GM19468 (cell line): Measurements from ENCODE around the gene RFC1.
"Not testable (repeated sequence)": the region's sequence is repeated elsewhere in the genome, so short reads cannot be mapped to it uniquely, and the experiment has no call there.

Experiments
- ATAC-seq: cut with Tn5 transposase; IDR thresholded peaks from one replicate; pipeline ENCODE4 v1.9.1; 2021; ENCODE audit warnings: mild to moderate bottlenecking, moderate library complexity, moderate number of reproducible peaks; ENCODE audit not compliant: unreplicated experiment; ENCODE audit errors: extremely low read depth

RFC1 gene

DNA sequence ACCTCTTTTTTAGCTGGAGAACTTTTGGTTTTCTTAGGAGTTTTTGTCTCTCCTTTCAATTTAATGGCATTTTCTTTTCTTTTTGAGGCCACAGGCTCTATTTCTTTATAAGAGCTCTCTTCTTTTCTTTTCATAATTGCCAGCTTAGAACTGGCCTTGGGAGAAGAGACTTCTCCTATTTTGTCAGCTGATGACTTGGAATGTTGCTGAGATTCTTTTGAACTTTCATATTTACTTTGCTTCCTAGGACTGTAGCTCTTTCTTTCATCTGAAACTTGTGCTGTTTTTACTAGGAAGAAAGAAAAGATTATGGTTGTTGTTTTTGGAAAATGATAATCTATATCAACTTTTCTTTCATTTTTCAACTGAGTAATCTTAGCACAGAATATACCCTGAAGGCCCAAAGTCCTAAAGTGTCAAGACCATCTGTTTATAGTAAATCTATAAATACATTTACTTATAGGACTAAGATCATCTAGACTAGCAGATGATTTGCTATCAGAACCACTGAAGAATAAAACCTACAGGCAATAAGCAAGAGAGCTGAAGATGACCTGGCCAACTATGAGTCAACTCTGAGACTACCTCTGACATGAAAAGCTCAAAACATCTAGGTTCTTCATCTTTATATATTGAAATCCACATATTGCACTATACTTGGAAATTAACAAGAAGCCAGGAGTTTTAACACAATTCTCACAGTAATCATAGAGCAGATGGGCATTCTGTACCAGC, 45.6 kb downstream of the RFC1 start:
- ATAC-seq, result no peak

DNA sequence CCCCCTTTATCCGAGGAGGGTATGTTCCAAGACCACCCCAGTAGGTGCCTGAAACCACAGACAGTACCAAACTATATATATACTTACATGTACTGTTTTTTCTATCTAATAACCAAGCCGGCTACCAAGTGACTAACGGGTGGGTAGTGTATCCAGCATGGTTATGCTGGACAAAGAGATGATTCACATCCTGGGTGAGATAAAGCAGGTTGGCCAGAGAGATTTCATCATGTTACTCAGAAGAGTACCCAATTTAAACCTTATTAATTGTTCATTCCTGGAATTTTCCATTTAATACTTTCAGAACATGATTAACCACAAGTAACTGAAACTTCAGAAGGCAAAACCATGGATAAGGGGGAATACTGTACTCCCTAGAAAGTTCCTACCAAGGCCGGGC, 46.5 kb downstream of the RFC1 start:
- no peak for ATAC-seq

DNA sequence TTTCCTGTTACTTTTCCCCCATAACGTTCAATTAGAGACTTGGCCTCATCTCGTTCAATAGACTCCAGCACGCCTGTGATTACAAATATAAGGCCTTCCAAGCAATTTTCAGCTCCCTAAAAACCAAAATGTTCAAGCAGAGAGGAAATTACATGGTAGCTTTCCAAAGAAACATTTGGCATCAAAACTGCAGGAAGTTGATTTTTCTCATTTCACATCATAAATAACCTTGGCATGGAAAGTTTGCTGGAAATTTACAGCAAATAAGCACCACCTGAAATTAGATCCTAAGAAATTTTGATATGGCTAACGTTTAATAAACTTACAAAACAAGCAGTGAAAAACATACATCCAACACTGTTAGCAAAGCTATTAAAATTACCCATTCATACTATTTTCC, 53.3 kb downstream of the RFC1 start:
- no peak for ATAC-seq

DNA sequence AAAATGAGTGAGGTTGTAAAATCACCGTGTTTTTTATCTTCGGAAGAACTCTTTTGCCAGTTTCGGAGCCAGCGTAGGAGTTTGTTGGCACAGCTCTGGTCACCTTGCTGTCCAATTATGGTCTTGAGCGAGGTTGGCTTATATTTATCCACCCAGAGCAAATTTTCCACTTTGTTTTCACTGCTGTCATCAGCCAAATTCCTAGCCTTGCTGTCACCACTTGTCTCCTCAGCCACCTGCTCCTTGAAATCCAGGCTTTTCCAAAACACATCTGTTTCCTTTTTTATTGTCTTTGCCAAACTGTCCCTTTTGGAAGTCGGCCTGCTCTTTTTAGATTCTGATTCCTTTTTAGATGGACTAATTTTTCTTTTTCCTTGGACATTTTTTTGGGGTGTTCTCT, 57.6 kb downstream of the RFC1 start:
- no peak for ATAC-seq

DNA sequence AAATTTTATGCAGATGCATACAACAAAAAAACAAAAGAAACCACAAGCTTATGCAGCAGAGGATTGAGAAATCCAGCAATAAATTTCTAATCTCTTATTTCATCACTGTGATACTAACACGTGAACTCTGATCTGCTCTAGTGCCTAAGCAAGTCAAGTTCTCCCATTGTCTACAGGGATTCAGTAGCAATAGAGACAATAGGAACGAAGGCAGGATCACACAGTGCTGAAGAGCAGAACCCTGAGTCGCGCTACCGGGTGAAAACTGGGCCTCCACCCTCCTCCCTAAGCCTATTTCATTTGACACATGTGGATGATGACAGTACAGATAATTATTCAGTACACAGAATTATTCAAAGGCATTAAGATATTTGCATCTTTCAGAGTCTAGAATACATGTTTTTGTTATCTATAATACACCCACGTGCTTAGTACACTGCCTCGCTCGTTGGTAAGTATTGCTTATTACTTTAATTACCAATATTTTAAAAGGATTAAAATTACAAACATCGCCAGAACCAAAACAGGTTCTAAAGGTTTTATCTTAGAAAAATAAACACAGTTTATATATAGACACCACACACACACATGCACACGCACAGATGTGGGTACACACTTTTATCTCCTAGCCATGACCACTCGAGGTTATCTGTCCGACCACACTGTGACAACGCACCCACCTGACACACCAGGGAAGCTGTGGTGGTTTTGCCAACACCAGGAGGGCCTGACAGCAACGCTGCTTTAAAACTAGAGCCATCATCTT, 60.1 kb downstream of the RFC1 start:
- ATAC-seq, result no peak

DNA sequence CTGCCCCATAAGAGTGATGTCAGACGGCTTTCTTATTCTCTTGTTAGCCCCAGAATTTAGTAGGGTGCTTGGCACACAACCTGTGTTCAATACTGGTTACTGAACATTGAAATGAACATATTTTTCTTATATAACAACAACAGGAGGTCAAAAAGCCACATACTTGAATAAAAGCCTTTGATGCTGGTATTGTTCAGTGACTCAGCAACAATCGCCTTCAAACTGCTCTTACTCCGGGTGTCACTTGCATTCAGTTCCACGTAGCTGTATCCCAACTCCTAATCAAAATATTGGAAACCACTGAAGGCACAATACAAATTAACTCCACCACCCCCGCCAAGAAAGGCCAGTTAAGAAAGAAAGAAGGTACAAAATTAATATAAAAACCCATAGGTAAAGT, 61.5 kb downstream of the RFC1 start:
- ATAC-seq, result no peak

DNA sequence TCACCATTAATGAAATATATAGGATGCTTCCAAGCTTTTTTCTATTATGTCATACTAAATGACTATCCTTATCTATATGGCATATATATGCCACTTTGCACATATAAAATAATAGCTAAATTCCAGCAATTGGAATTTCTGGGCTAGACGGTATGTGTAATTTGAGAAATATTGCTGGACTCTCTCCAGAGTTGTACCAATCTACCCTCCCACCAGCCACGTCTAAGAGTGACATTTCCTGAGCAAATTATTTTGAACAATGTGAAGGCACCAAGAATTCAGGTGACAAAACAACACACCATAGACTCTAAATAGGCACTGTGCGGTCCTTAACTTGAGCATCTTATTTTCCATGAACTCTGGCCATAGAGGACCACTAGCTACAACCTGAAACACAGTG, 62.3 kb downstream of the RFC1 start:
- ATAC-seq, result no peak

DNA sequence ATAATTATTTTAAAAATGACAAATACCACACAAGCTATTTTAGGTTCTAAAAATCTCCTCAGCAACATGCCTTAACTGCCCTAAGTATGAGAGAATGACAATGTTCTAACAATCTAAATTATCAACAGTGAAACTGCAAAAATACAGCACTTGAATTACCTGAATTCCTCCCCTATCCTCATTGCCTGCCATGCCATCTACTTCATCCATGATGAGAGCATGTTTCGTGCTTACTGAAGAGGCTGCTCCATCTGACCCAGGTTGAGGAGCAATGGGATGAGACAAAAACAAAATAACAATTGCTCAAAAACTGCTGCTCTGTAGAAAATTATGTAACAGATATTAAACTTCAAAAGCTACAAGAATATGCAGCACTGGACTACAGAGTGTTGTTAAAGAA, 63.3 kb downstream of the RFC1 start:
- no peak for ATAC-seq

DNA sequence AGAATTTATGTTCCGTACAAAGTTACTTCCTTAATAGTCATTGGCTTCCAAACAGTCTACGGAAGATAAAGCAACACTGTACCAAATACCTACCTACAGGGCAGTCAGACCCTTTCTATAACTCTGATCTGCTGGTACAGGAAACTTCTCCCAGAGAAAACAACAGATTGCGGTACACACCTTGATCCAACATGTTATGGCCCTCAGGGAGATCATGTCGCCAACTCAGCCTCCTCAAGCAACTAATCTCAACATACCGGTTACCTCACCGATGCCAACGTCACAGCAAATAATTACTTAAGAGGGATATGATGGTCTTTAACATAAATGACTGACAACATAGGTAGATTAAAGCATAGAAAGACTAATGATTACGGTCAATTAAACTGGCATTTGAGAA, 70.4 kb downstream of the RFC1 start:
- no peak for ATAC-seq

DNA sequence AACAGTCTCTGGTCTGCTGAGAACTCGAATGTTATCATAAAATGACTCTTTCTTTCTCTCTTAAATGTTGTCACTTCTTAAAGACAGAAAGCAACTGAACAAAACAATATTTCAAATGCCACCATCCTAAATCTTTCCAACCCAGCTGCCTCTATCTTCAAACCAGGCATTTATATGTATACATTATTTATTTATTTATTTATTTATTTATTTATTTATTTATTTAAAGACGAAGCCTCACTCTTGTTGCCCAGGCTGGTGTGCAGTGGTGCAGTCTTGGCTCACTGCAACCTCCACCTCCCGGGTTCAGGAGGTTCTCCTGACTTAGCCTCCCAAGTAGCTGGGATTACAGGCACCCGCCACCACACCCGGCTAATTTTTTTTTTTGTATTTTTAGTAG, 73.7 kb downstream of the RFC1 start:
- not testable (repeated sequence) for ATAC-seq

DNA sequence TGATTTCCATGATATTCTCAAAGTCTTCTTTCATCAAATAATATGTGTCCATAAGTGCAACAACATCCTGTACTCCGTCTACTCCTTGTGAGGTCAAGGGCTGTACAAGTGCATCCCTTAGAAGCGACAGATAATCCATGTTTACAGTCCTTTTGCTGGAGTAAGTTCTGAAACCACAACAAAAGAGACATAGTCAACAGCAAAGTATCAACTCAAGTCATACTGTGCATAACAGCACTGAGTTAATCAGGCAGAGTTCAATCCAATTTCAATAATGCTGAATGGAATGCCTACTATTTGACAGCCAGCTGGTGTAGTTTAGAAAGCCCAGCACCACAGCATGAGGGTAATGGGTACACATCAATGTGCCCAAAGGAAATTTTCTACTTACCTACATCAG, 74.5 kb downstream of the RFC1 start:
- ATAC-seq, result no peak

DNA sequence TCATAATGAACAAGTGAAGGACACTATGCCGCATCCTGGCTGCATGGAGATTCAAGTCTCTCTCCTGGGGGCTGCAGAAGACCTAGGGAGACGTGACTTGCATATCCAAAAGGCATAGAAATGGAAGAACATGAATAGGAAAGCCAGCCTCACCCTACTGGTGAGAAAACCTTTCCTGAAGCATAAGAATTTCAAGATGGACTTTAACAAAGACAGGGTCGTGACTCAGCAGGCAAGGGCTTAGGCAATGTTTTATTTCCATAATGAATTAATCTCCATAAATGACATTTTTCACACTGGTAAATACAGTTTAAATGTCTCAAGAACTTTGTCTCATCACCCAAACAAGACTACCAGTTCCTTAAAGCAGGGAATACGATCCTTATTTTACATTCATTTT, 78.9 kb downstream of the RFC1 start:
- ATAC-seq, result no peak

DNA sequence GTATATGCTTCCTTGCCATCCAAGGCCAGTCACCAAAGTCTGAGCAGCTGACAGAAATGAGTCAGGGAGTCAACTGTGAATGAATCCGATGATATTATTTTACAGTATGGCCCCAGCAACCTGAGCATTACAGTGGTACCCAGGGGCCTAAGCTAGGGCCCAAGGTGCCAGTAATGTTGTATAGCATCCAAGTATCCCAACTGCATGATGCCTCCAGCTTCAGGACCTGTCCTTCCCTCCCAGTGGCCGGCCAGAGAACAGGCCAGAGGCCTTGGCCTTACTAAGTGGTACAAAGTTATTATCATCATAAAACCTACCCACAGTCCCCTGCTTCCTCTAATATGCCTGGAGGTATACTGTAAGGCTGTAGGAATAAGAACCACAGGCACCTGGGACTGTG, 79.9 kb downstream of the RFC1 start:
- no peak for ATAC-seq

DNA sequence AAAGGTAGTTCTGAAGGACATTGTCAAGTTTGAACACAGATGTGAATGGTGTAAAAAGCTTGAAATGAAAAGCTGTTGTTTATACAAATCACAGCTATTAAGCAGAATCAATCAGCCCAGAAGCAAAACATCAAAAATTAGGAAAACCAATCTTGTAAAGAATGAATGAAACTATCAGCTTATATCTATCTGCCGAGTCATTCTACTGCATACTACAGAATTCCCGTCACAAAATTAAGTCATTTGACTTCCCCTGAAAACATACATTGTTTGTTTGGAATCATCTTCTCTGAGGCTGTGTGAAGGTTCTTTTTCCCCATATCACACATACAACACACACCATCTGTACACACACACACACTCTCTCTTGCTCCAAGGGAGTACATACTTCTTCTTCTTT, 80.3 kb downstream of the RFC1 start:
- no peak for ATAC-seq

DNA sequence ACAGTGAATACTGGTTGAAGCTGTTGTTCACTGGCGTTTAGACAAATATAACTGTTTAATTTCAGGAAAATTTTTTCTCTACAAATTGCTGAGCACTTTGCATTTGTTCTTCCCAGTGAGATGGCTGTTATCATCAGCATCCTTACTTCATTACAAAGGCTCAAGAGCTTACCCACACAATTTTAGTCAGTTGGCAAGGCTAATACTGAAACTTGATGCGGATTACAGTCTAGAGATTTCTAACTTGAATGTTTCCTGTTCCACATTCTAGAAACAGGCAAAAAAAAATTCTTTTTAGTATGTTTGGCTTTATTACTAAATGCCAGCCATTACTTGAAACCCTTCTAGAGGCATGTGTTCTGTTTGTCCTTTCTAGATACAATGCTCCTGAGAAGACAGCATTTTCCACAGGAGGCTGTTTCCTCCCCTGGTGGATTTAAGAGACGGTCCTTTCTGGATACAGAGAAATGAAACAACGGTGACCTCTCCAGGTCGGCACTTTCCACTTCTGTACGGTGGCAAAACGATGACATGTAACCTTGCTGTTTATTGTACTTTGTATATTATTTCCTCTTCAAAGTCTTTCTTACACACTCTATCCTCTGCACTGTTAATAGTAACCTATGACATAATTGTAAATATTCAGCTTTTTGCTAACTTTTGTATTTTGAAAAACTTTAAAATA, 80.9 kb downstream of the RFC1 start:
- ATAC-seq, result no peak

DNA sequence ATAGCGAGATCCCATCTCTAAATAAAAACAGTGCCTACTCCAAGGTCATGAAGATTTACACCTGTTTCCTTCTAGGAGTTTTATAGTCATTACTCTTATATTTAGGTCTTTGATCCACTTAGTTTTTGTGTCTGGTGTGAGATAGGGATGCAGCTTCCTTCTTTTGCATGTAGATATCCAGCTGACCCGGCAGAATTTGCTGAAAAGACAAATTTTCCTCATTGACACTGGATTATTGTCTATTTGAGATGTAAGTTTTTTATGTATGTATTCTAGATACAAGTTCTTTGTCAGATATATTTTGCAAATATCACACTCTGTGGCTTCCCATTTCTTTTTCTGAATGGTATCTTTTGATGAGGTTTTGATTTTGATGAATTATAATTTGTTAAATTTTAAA, 85.4 kb downstream of the RFC1 start:
- no peak for ATAC-seq

DNA sequence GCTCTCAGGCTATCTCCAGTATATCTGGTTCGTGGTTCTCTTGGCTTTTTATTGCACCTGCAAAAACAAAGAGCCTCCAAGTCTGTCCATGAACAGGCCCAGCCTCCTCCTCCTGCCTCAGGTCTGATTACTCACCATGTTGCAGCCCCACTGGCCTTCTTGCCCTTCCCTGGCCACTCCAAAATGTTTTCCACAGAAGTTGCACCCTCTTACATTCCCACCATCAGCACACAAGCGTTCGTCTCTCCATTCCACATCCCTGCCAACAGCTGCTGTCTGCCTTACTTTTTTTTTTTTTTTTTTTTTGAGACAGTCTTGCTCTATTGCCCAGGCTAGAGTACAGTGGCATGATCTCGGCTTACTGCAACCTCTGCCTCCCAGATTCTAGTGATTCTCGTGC, 86.7 kb downstream of the RFC1 start:
- ATAC-seq, result no peak

DNA sequence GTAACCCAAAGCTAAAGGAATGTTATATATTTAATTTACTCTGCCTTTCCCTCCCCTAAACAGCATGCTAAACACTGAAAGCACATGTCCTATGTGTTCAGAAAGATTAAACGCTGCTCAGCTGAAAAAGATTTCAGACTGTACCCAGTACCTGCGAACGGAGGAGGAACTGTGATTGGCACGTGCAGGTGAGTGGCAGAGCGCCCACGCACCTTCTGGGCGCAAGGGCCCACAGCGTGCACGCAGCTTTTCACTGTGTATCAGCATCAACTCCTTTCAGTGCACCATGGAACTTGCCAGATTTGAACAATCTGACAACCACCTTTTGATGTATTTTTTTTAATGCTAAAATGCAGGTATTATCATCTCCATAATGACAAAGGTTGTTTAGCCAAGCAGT, 87.7 kb downstream of the RFC1 start:
- ATAC-seq, result no peak

DNA sequence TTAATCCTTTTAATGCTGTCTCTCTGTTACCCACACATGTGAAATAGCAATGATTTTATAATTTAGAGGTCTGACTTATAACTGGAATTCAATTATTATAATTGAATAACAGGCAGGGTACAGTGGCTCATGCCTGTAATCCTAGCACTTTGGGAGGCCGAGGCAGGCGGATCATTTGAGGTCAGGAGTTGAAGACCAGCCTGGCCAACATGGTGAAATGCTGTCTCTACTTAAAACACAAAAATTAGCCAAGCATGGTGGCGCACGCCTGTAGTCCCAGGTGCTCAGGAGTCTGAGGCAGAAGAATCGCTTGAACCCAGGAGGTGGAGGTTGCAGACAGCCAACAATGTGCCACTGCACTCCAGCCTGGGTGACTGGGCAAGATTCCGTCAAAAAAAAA, 88.5 kb downstream of the RFC1 start:
- ATAC-seq, result not testable (repeated sequence)

DNA sequence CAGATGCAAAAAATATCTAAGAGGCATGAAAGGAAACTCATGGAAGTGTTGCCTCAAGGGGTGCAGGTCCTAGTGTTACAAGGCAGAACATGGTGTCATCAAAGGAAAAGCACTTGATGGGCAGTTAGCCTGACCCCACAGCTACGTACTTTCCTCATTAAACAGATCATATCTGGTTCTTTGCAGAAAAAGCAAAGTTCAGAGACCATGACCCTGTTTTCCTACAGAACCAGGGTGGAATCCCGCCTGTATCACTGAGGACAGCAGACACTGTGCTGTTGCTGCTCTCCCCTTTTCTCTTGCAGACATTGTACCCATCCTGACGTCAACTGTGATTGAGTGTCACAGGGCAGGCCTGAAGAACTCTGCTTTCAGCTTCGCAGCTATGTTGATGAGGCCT, 91.7 kb downstream of the RFC1 start:
- ATAC-seq, result no peak

DNA sequence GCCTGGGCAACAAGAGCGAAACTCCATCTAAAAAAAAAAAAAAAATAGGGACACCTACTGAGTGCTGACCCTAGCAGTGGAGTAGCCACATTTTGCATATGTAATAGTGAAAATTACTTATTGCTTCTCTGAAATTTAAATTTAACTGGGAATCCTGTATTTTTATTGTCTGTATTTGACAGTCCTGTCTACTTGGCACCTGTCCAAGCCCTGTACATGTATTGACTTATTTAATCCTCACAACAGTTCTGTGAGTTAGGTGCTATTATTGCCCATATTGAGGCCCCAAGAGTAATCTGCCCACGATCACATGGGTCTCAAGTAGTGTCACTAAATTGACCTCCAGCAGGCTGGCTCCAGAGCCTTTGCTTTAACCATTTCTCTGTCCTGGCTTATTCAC, 102.3 kb downstream of the RFC1 start:
- ATAC-seq, result no peak
